ENCODE measurements around the gene LRTM2. TPM values are rescaled to one million over a fixed set of nuclear protein-coding genes. Genes with fewer than 3 reads are reported as not detected.

LRTM2 gene
- total RNA-seq, 1 experiment from 2014 or later = not detected

DNA sequence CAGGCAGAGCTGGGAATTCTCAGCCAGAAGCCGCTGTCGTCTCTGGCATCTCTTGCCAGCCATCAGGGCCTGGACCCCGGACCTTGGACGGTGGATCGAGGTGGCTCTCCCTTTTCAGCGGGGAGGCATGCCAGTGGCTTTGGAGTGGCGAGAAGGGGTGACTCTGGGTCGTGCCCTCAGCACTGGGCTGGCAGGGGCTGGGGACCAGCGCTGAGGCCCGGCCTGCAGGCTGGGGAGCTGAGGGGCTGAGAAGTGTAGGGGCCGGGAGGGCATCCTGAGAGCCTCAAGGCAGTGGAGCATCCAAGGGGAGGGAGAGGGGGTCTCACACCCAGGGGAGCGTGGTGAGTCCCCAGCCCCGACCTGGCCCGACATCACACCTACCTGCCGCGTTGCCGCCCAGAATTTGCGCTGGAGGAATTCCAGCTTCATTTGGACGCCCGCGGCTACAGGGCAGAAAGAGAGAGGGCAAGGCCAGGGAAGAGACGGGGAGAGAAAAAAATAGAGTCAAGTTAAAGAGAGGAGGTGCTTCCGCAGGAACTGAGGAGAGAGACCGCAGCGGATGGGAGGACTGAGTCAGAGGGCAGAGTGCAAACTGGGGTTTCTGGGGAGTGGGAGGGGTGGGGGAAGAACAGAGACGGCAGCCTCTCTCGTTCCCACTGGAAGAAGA is 9.0 kb upstream of the LRTM2 start:
- no peaks in the 10 kb centered on the region for H3K27me3 Mint-ChIP-seq (ENCODE audit: insufficient read depth, unreplicated experiment)
- CTCF ChIA-PET = interaction anchor here (0.7 kb wide), 1 partner anchor 21 kb away, joined by 3 read pairs; no protein-coding TSS in a partner anchor
- no peaks in the 10 kb centered on the region for H3K9me3 Mint-ChIP-seq (ENCODE audit: unreplicated experiment)
- no peak overlapping the region for H3K27ac Mint-ChIP-seq (ENCODE audit: unreplicated experiment)
- no peaks in the 10 kb centered on the region for H3K27me3 ChIP-seq (replicated peaks; ENCODE audit: control insufficient read depth, insufficient read depth, low read length)
- peaks cover 23% of the 10 kb centered on the region for H3K4me1 ChIP-seq
- H3K36me3 Mint-ChIP-seq (ENCODE audit: insufficient read depth, unreplicated experiment) = no peaks in the 10 kb centered on the region
- H3K36me3 ChIP-seq (ENCODE audit: control insufficient read depth, insufficient read depth, low read length) = no peaks in the 10 kb centered on the region
- POLR2A ChIA-PET = no interaction called here
- no TSS peak for BruUV-seq (replicated peaks)
- H3K4me1 Mint-ChIP-seq (ENCODE audit: low read depth, unreplicated experiment) = peaks cover 10% of the 10 kb centered on the region
- H3K9me3 ChIP-seq = no peaks in the 10 kb centered on the region
- H3K4me3 Mint-ChIP-seq (ENCODE audit: unreplicated experiment) = no peak overlapping the region
- TF ChIP-seq, protein P1, sequence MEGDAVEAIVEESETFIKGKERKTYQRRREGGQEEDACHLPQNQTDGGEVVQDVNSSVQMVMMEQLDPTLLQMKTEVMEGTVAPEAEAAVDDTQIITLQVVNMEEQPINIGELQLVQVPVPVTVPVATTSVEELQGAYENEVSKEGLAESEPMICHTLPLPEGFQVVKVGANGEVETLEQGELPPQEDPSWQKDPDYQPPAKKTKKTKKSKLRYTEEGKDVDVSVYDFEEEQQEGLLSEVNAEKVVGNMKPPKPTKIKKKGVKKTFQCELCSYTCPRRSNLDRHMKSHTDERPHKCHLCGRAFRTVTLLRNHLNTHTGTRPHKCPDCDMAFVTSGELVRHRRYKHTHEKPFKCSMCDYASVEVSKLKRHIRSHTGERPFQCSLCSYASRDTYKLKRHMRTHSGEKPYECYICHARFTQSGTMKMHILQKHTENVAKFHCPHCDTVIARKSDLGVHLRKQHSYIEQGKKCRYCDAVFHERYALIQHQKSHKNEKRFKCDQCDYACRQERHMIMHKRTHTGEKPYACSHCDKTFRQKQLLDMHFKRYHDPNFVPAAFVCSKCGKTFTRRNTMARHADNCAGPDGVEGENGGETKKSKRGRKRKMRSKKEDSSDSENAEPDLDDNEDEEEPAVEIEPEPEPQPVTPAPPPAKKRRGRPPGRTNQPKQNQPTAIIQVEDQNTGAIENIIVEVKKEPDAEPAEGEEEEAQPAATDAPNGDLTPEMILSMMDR (IDR thresholded peaks at IDR 0.05; ENCODE audit: insufficient read depth in 1 of 2, low read depth in 1 of 2, low read length in 1 of 2, severe bottlenecking in 1 of 2, unreplicated experiment in 1 of 2) = no peak
- DNase-seq = no peak
- H3K4me3 ChIP-seq (ENCODE audit: low read depth, low read length) = no peak overlapping the region
- intact Hi-C loops (cut with micrococcal nuclease; ENCODE audit: unreplicated experiment) = no loop called here

DNA sequence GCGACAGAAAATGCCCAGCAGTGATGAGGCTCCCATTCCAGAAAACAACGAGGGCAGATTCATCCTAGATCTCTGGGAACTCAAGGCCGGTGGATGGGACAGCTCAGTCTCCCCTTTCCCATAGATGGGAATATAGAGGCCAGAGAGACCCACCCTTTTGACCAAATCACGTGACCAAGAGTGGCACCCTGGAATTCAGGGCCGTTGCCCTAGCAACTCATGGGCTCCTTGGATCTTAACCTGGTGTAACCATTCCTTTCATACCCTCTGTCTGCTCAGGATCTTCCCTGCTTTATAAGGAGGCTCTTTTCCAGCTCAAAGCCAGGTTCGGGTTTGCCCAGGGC is 8.4 kb upstream of the LRTM2 start:
- no peak for DNase-seq
- Histone ChIP-seq H3K36me3 (ENCODE audit: control insufficient read depth, insufficient read depth, low read length) (no peaks in the 10 kb centered on the region), H3K4me3 (ENCODE audit: low read depth, low read length) (no peak overlapping the region), H3K4me1 (peaks cover 26% of the 10 kb centered on the region), H3K9me3 (no peaks in the 10 kb centered on the region), H3K27me3 (replicated peaks; ENCODE audit: control insufficient read depth, insufficient read depth, low read length) (no peaks in the 10 kb centered on the region)
- Mint-ChIP-seq H3K36me3 (ENCODE audit: insufficient read depth, unreplicated experiment) (no peaks in the 10 kb centered on the region), H3K4me3 (ENCODE audit: unreplicated experiment) (no peak overlapping the region), H3K4me1 (ENCODE audit: low read depth, unreplicated experiment) (peaks cover 13% of the 10 kb centered on the region), H3K27me3 (ENCODE audit: insufficient read depth, unreplicated experiment) (no peaks in the 10 kb centered on the region), H3K27ac (ENCODE audit: unreplicated experiment) (no peak overlapping the region), H3K9me3 (ENCODE audit: unreplicated experiment) (no peaks in the 10 kb centered on the region)
- ChIA-PET POLR2A (no interaction called here), CTCF (interaction anchor here (0.7 to 1.4 kb wide), 2 partner anchors 21 to 128 kb away, joined by 3 to 6 read pairs; no protein-coding TSS in a partner anchor)
- no TSS peak for BruUV-seq (replicated peaks)
- TF ChIP-seq, protein P1 (IDR thresholded peaks at IDR 0.05; ENCODE audit: insufficient read depth in 1 of 2, low read depth in 1 of 2, low read length in 1 of 2, severe bottlenecking in 1 of 2, unreplicated experiment in 1 of 2) = no peak
- intact Hi-C loops (cut with micrococcal nuclease; ENCODE audit: unreplicated experiment) = loop anchor here (2.0 kb wide), 1 partner anchor 19 kb away; no protein-coding TSS in a partner anchor

DNA sequence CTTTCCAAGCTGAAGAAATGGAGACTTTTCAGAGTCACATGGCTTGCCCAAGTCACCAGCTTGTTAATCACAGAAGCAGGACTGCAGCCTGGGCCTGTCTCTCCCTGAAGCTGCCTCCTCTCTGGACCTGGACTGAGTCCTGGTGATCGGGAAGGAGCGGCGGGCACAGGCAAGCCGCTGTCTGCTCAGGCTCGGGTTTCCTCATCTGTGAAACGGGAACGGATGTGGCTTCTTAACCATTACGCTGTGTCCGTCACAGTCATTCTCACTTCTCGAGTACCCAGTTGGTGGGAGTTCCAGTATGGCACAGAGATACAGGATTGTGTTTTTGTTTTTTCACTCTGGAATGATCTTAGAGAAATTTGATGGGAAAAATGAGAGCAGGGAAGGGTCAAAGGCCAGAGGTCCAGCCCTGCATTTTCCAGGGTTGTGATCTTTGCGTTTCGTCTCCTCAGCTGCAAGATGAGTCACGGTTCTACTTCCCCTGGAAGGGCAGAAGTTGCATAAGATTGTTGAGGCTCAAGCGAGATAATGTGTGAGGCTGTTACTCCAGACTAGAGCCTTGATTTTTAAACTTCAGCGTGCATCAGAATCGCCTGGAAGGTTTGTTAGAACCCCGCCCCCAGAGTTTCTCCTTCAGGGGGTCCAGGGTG is 7.6 kb upstream of the LRTM2 start:
- no peak overlapping the region for H3K4me3 Mint-ChIP-seq (ENCODE audit: unreplicated experiment)
- peaks cover 26% of the 10 kb centered on the region for H3K4me1 ChIP-seq
- peaks cover 13% of the 10 kb centered on the region for H3K4me1 Mint-ChIP-seq (ENCODE audit: low read depth, unreplicated experiment)
- H3K27me3 Mint-ChIP-seq (ENCODE audit: insufficient read depth, unreplicated experiment) = no peaks in the 10 kb centered on the region
- CTCF ChIA-PET = interaction anchor here (1.4 kb wide), 1 partner anchor 127 kb away, joined by 6 read pairs; no protein-coding TSS in a partner anchor
- no peaks in the 10 kb centered on the region for H3K36me3 ChIP-seq (ENCODE audit: control insufficient read depth, insufficient read depth, low read length)
- H3K4me3 ChIP-seq (ENCODE audit: low read depth, low read length) = no peak overlapping the region
- POLR2A ChIA-PET = no interaction called here
- H3K27ac Mint-ChIP-seq (ENCODE audit: unreplicated experiment) = no peak overlapping the region
- no peaks in the 10 kb centered on the region for H3K9me3 Mint-ChIP-seq (ENCODE audit: unreplicated experiment)
- DNase-seq = peak in 1 of 2 experiments; percentile 51
- TF ChIP-seq, protein P1 (IDR thresholded peaks at IDR 0.05; ENCODE audit: insufficient read depth in 1 of 2, low read depth in 1 of 2, low read length in 1 of 2, severe bottlenecking in 1 of 2, unreplicated experiment in 1 of 2) = no peak
- no TSS peak for BruUV-seq (replicated peaks)
- intact Hi-C loops (cut with micrococcal nuclease; ENCODE audit: unreplicated experiment) = loop anchor here (2.0 kb wide), 1 partner anchor 18 kb away; no protein-coding TSS in a partner anchor
- no peaks in the 10 kb centered on the region for H3K9me3 ChIP-seq
- no peaks in the 10 kb centered on the region for H3K27me3 ChIP-seq (replicated peaks; ENCODE audit: control insufficient read depth, insufficient read depth, low read length)
- no peaks in the 10 kb centered on the region for H3K36me3 Mint-ChIP-seq (ENCODE audit: insufficient read depth, unreplicated experiment)
